Measurements from ENCODE around the gene PURA. TPM values are rescaled to one million over a fixed set of nuclear protein-coding genes. Genes with fewer than 3 reads are reported as not detected.

PURA gene
- polyA plus RNA-seq, 1 donor: 11.0 TPM

DNA sequence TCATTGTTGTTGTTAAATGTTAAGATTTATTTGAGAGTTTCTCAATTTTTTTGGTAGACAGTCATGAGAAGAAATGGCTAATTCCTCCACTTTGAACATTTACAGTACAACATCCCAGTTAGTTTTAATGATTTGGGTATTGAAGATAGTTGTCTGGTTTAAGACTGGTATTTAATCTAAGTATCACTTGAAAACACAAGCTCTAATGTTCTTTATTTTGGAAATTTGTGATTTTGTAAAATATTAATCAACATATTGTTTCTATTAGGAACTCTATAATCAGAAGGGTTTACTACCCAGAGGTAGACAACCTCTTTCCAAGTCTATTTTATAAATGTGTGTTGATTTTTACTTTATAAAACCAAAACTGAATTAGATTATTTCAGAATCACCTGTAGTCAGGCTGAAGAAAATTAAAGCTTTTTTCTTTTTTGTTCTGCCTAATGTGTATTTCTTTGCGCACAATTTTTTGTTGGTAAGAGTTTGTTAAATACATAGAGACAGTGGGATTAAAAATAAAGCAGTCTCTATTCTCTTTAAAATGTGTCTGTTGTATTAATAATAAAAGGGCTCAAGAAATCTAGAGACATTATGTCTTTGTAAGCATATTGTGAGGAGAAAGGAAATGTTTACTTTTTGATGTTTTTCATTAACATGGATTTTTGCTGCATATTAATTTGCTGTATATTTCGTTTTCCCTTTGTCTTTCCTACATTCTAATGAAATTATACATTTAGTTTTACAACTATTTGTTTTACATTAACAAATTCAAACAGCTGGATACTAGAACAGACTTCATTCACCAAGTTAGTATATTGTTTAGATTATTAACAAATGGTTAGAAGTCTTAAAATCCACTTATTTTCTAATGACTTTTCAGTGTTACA is 3.9 kb upstream of the PURA start:
- no peak for DNase-seq

DNA sequence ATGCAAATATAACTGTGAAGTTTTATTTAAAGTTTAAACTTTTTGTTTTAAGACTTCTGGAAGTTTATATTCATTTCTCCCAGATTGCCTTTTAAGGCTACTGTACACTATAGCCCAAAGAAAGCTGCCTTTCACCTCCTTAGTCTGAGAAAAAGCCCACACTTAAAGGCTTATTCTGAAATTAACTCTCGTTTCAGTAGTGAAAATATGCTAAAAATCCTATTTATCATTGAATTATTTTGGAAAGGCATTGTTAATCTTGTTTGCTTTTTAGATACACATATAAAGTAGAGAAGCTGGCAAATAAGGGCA is 3.3 kb upstream of the PURA start:
- DNase-seq: no peak

GRCh38 chr5:140111011-140111858 is 2.7 kb upstream of the PURA start:
- no peak for DNase-seq

GRCh38 chr5:140111859-140112551 is 1.9 kb upstream of the PURA start:
- no peak for DNase-seq

DNA sequence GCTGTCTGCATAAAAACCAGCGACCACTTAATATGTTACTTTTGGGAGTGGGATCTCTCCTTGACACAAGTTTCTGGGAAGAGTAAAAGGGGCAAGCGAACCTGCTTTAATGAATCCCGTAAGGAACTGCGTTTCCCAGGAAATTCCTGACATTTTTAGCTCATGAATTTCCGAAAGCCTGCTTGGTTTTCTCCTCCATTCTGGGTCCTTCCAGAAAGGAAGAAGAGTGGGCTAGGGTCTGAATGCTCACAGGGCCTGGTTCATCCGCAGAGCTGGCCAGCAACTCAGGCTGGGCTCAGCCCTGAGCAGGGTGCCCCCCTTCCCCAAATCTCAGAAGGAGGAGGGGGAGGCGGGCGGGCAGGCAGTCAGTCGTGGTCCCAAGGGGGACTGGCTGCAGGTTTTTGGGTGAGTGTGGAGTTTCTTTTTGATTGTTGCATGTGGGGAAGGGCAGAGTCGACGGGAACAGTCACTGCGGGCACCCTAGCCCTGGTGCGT is 1.2 kb upstream of the PURA start:
- no peak for DNase-seq

- DNase-seq: no peak
These were observed 670 bp upstream of the PURA start for GRCh38 chr5:140113180-140113698.

GRCh38 chr5:140114341-140115185 is 654 bp downstream of the PURA start:
- DNase-seq: no peak

DNA sequence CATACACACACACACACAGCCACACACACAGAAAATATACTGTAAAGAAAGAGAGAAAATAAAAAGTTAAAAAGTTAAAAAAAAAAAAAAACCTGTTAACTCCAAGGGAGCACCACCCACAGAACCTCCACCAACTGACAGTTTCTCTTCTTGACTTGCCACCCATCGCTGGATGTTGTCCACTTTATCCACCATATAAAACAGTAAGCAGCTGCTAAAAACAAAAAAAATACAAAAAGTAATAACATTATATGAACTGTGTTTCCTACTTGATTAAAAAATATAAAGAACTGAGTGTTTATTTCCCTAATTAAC is 1.2 kb downstream of the PURA start:
- no peak for DNase-seq

- DNase-seq: no peak
These were observed 2.8 kb downstream of the PURA start for GRCh38 chr5:140116716-140117115.

DNA sequence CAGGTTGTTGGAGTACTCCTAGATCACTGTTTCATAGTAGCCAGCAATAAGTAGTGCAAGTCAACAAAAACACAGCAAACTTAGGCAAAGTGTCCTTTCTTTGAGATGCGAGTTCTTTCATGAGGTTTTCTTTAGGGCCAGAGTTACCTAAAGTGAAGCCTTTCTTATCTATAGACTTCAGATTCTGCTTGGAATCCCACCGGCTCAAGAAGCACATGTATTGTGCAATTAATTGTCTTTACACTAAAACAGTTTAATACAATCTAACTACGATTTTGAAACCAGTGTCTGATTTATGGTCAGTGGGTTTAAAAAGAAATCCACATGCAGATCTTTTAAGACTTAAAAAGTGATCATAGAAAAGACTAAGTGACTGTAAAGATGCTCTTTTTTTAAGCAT is 3.6 kb downstream of the PURA start:
- no peak for DNase-seq

GRCh38 chr5:140118302-140118936 is 4.5 kb downstream of the PURA start:
- DNase-seq: no peak

GRCh38 chr5:140125637-140126036 is 11.7 kb downstream of the PURA start, which contains the start of gene IGIP:
Gene IGIP (plus strand): TSS chr5:140125937. CDS start chr5:140128477, 2,540 bp downstream.
- no peak for DNase-seq

DNA sequence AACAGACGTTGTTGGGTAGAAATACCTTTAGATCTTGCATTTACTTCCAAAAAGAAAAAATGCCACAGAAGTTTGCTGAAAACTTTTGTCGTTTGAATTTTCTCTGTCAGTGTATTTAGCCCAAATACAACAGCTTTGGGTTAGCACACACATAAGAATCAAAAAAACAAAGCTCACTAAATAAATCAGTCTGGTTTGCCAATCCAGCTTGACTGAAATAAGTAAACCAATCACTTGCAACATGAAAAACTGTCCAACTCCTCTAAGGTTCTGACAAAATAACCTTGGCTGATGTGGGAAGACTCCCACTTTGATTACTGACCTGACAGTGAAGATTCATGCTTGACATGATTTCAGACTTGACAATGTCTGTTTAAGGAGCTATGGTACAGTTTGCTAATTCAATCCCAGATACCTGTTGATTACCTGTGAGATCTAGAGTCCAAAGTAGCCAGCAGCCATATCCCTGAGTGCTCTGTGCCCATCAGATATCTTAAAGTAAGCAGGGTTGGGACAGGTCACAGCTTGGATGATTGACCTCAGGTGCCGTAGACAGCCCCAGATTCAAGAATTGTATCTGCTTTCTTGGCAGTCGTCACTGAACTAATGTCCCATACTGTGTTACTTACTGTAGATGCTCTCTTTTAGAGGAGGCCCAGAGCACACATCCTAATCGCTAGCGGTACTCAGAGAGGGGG is 12.6 kb downstream of the PURA start:
- no peak for DNase-seq

DNA sequence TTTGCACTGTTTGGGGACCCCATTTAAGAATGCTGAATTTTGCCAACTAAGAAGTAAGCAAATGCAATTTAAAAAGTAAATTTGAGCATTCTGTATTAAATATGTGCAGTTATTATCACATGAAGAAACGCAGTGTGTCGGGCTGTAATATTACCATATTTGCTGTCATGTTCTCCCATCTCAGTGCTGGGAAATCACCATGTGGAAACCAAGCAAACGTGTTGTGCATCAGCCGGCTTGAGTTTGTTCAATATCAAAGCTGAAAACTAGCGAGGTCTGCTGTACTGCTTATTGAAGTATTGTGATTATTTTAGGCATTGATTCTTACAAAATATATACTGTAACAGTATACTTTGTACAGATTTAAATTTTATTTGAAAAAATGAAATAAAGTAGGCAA is 14.5 kb downstream of the PURA start:
- DNase-seq: no peak

DNA sequence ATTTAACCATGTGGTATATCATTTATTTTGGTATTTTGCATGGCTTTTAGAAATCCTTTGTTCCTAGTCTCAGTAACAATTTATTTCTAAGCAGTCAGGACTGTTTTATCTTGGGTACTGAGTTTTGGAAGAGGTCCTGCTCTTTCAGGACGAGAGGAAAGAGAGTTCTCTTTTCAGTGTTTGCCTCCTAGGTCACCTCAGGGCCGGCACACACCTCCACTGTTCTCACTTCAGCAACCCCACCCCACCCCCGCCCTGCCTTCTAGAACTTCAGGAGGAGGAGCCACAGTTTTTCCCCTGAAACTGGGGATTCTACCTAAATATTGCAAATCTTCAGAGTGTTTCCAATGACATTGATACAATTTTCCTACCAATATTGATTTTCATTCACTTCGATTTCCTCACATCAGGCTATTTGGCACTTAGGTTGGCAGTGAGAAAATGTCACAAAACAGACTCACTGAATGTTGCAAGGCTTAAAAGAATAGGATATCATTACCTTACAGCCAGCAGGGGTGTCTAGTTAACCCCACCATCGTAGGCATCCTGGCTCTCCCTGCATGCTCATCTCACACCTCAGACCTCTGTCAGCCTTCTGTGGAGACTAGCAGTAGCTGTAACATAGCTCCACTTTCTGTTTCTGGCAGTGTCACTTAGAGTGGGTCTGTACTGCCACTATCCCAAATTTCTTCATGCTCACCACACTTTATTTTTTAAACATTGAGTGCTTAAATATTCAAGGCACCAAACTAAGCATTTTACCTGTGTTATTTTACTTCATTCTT is 17.2 kb downstream of the PURA start:
- no peak for DNase-seq

DNA sequence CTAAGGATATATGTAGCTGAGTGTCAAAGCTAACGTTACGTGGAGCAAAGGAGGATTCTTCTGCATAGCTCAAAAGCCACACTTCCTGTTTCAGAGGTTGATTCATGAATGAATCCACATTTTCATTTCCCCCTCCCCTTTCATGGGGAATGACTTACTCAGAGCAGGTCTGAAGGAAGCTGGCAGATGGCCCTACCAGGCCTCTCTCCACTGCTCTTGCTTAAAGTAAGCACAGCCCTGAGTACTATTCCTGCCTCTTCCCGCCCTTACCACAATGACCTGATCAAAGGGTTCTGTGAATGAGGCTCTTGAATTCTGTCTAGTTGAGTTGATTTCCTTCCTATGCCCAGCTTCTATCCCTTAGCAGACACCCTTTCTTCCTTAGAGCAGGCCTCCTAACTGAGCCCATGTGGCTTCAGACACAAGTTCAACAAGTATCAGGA is 18.1 kb downstream of the PURA start:
- DNase-seq: no peak

- DNase-seq: no peak
These were observed 19.7 kb downstream of the PURA start for GRCh38 chr5:140133514-140134167.

- no peak for DNase-seq
These were observed 20.5 kb downstream of the PURA start for GRCh38 chr5:140134277-140134935.

DNA sequence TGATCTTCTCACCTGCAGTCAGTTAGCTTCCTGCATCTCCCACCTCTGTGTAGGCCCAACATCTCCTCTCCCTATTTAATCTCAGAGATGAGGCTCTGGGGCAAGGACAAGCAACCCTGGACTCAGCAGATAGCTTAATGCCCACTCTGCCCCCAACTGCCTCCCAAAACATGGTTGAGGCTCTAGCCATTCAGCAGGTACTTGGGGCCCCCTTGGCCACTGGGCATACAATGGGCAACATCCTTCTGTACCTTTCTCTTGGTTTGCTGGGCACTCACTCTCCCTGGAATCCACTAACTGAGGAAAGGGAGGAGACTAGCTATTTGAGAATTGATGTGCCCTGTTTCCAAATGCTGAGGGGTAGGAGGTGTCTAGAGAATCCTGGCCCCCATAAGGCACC is 21.2 kb downstream of the PURA start:
- DNase-seq: no peak
